Thoracic aorta (tissue), 2 donors: ENCODE data around the gene STX1B. TPM values are rescaled to one million over a fixed set of nuclear protein-coding genes. Genes with fewer than 3 reads are reported as not detected.

Experiments used
- ATAC-seq: fragments of 150-250 bp; one replicate; pipeline ENCODE4 v1.8.0; 2017; ENCODE audit warnings: low read depth; ENCODE audit not compliant: insufficient number of reproducible peaks, low FRiP score
- DNase-seq: peaks from one replicate; pipeline ENCODE4 v3.0.0-alpha.2; 2020; ENCODE audit warnings: low spot score
- H3K27ac ChIP-seq, 2 donors: fragments of 200-600 bp; sonication (generic); 1 replicate in 1 of 2; 2 replicates in 1 of 2; pipeline ENCODE4 v1.5.1; 2016; ENCODE audit warnings: mild to moderate bottlenecking in 2 of 2, moderate library complexity in 2 of 2
- H3K27me3 ChIP-seq: fragments of 200-600 bp; sonication (generic); replicated peaks from 2 replicates; pipeline ENCODE4 v1.6.0; 2016; ENCODE audit warnings: mild to moderate bottlenecking; ENCODE audit not compliant: insufficient read depth
- H3K36me3 ChIP-seq: fragments of 200-600 bp; sonication (generic); one replicate; pipeline ENCODE4 v1.5.1; 2016
- H3K4me1 ChIP-seq, 2 donors: fragments of 200-600 bp; sonication (generic); 1 replicate in 1 of 2; 2 replicates in 1 of 2; pipeline versions ENCODE4 v1.5.1 to v1.6.0; 2016; ENCODE audit warnings: low read depth in 2 of 2, mild to moderate bottlenecking in 1 of 2; ENCODE audit not compliant: control insufficient read depth in 1 of 2
- H3K4me3 ChIP-seq: fragments of 200-600 bp; sonication (generic); 2 replicates; pipeline ENCODE4 v1.5.1; 2016; ENCODE audit warnings: mild to moderate bottlenecking
- H3K9me3 ChIP-seq: fragments of 200-600 bp; sonication (generic); 2 replicates; pipeline ENCODE4 v1.5.1; 2016
- CTCF ChIP-seq: fragments of 200-600 bp; sonication (generic); IDR thresholded peaks from one replicate; pipeline ENCODE4 v1.5.1; 2019; ENCODE audit warnings: antibody characterized with exemption
- total RNA-seq, 2 donors: library from RNA; depleted of rRNA; stranded (reverse); fragments of >200 nt; gene quantifications; one replicate each; pipeline versions ENCODE4 v1.1.0 to v1.2.3, GENCODE V29; 2016

Gene STX1B
- total RNA-seq, 2 donors from 2014 or later: 0.68 to 1.6 TPM

GRCh38 chr16:30980959-30981358, 29.5 kb downstream of the STX1B start:
- Histone ChIP-seq H3K27ac (no peak overlapping the region), H3K36me3 (peaks cover 44% of the 10 kb centered on the region), H3K27me3 (no peaks in the 10 kb centered on the region), H3K4me1 (peaks cover 0 to 9% of the 10 kb centered on the region in 2 donors), H3K9me3 (no peaks in the 10 kb centered on the region), H3K4me3 (no peak overlapping the region)
- ATAC-seq (no peak), DNase-seq (no peak)
- TF ChIP-seq CTCF: no peak

- Histone ChIP-seq H3K4me3 (no peak overlapping the region), H3K36me3 (peaks cover 49% of the 10 kb centered on the region), H3K27ac (no peak overlapping the region), H3K27me3 (no peaks in the 10 kb centered on the region), H3K9me3 (no peaks in the 10 kb centered on the region), H3K4me1 (peaks cover 0 to 4% of the 10 kb centered on the region in 2 donors)
- ATAC-seq (no peak), DNase-seq (no peak)
- no peak for TF ChIP-seq CTCF
Measured at GRCh38 chr16:30980434-30980833, 30.0 kb downstream of the STX1B start.

GRCh38 chr16:30980023-30980371, 30.4 kb downstream of the STX1B start:
- H3K27ac ChIP-seq: no peak overlapping the region
- no peak for ATAC-seq
- H3K4me1 ChIP-seq: no peaks in the 10 kb centered on the region
- DNase-seq: no peak
- no peaks in the 10 kb centered on the region for H3K9me3 ChIP-seq
- no peak for TF ChIP-seq CTCF
- peaks cover 50% of the 10 kb centered on the region for H3K36me3 ChIP-seq
- no peaks in the 10 kb centered on the region for H3K27me3 ChIP-seq
- no peak overlapping the region for H3K4me3 ChIP-seq

GRCh38 chr16:30979170-30980022, 31.0 kb downstream of the STX1B start:
- no peak for ATAC-seq
- H3K36me3 ChIP-seq: peaks cover 50% of the 10 kb centered on the region
- H3K4me1 ChIP-seq: no peaks in the 10 kb centered on the region
- no peak for DNase-seq
- H3K27me3 ChIP-seq: no peaks in the 10 kb centered on the region
- no peak for TF ChIP-seq CTCF
- no peaks in the 10 kb centered on the region for H3K9me3 ChIP-seq
- no peak overlapping the region for H3K27ac ChIP-seq
- no peak overlapping the region for H3K4me3 ChIP-seq

GRCh38 chr16:30977502-30977901, 32.9 kb downstream of the STX1B start:
- Histone ChIP-seq H3K4me1 (no peaks in the 10 kb centered on the region), H3K9me3 (no peaks in the 10 kb centered on the region), H3K27me3 (no peaks in the 10 kb centered on the region), H3K27ac (no peak overlapping the region), H3K4me3 (no peak overlapping the region), H3K36me3 (peaks cover 61% of the 10 kb centered on the region)
- no peak for TF ChIP-seq CTCF
- DNase-seq (no peak), ATAC-seq (no peak)
